Right atrium auricular region (tissue), 2 donors: ENCODE results near the gene NMNAT3. TPM values are rescaled to one million over a fixed set of nuclear protein-coding genes. Genes with fewer than 3 reads are reported as not detected.

Experiments used
- DNase-seq: peaks from one replicate; pipeline ENCODE4 v3.0.0-alpha.2; 2019; ENCODE audit warnings: low spot score
- H3K27ac ChIP-seq, 2 donors: fragments of 200-600 bp; sonication (generic); 1 replicate in 1 of 2; 2 replicates in 1 of 2; pipeline ENCODE4 v1.5.1; 2016 to 2019
- H3K27me3 ChIP-seq, 2 donors: fragments of 200-600 bp; sonication (generic); one replicate each; pipeline versions ENCODE4 v1.5.1 to v1.6.0; 2017 to 2019
- H3K36me3 ChIP-seq: fragments of 200-600 bp; sonication (generic); one replicate; pipeline ENCODE4 v1.5.1; 2016
- H3K4me1 ChIP-seq, 2 donors: fragments of 200-600 bp; sonication (generic); one replicate each; pipeline versions ENCODE4 v1.5.1 to v1.6.0; 2017 to 2019
- H3K4me3 ChIP-seq, 2 donors: fragments of 200-600 bp; sonication (generic); 1 replicate in 1 of 2; 2 replicates in 1 of 2; pipeline ENCODE4 v1.5.1; 2017 to 2019; ENCODE audit warnings: mild to moderate bottlenecking in 1 of 2, moderate library complexity in 1 of 2
- H3K9me3 ChIP-seq, 2 donors: fragments of 200-600 bp; sonication (generic); one replicate each; pipeline ENCODE4 v1.5.1; 2019
- total RNA-seq, 2 donors: library from RNA; depleted of rRNA; stranded (reverse); fragments of >200 nt; gene quantifications; one replicate each; pipeline ENCODE4 v1.1.0, GENCODE V29; 2016
- TF ChIP-seq, protein P1 (sequence below), 2 donors: fragments of 200-600 bp; sonication (generic); IDR thresholded peaks; one replicate each; pipeline ENCODE4 v1.5.1; 2019; ENCODE audit warnings: antibody characterized with exemption in 2 of 2

NMNAT3 gene
- total RNA-seq, 2 donors from 2014 or later: 11.0 to 23.4 TPM

DNA sequence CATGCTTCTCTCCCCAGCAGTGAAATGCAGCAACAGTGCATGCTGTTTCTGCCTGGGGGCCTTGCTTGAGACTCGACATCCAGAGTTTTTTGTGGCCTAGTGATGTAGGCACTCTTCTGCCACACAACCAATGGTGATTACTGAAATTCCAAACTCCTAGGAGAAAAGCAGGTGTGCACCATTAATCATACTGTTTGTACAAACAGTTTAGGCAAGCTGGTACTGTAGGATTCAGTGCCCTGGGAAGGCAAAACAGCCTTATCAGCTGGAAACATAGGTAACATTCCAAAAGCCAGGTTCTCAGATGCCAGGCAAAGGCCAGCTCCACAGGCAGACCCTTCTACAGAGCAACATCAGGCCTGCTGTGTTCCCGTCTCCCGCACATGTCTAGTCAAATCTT, 120.7 kb downstream of the NMNAT3 start:
- H3K9me3 ChIP-seq: no peaks in the 10 kb centered on the region
- no peaks in the 10 kb centered on the region for H3K4me1 ChIP-seq
- TF ChIP-seq, protein P1, sequence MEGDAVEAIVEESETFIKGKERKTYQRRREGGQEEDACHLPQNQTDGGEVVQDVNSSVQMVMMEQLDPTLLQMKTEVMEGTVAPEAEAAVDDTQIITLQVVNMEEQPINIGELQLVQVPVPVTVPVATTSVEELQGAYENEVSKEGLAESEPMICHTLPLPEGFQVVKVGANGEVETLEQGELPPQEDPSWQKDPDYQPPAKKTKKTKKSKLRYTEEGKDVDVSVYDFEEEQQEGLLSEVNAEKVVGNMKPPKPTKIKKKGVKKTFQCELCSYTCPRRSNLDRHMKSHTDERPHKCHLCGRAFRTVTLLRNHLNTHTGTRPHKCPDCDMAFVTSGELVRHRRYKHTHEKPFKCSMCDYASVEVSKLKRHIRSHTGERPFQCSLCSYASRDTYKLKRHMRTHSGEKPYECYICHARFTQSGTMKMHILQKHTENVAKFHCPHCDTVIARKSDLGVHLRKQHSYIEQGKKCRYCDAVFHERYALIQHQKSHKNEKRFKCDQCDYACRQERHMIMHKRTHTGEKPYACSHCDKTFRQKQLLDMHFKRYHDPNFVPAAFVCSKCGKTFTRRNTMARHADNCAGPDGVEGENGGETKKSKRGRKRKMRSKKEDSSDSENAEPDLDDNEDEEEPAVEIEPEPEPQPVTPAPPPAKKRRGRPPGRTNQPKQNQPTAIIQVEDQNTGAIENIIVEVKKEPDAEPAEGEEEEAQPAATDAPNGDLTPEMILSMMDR (IDR thresholded peaks at IDR 0.05): no peak
- no peak overlapping the region for H3K4me3 ChIP-seq
- no peaks in the 10 kb centered on the region for H3K36me3 ChIP-seq
- no peak overlapping the region for H3K27ac ChIP-seq
- DNase-seq: no peak
- no peaks in the 10 kb centered on the region for H3K27me3 ChIP-seq

DNA sequence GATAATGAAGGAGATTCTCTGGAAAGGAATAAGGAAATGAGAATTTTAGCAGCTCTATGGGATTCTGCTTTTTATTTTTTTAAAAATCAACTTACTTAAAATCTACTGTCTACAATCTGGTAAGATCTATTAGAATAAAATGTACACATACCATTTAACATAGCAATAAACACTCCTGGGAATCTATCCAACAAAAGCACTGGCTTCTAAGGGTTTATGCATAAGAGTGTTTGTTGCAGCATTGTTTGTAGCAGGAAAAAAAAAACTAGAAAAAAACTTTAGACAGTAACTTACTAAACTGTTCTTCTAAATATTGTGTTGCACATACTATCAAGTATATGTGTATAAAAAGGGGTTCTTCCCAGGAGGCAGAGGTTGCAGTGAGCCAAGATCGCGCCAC, 122.5 kb downstream of the NMNAT3 start:
- TF ChIP-seq, protein P1 (IDR thresholded peaks at IDR 0.05): no peak
- H3K4me3 ChIP-seq: no peak overlapping the region

DNA sequence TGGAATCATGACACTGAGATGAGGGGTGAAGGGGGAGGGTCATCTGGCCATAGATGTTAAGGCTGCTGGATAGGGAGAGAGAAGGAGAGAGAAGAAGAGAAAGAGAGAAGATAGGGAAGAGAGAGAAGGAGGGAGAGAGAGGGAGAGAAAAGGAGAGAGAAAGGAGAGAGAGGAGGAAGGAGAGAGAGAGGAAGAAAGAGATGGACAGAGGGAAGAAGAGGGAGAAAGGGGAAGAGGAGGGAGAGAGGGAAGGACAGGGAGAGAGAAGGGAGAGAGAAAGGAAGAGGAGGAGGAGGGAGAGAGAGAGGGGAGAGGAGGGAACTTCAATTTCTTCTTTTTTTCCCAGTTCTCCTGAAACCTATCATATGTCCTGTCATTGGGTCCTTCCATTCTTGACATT, 123.1 kb downstream of the NMNAT3 start:
- Histone ChIP-seq H3K27me3 (no peaks in the 10 kb centered on the region), H3K4me1 (no peaks in the 10 kb centered on the region), H3K9me3 (no peaks in the 10 kb centered on the region), H3K36me3 (no peaks in the 10 kb centered on the region), H3K4me3 (no peak overlapping the region), H3K27ac (no peak overlapping the region)
- TF ChIP-seq, protein P1 (IDR thresholded peaks at IDR 0.05): no peak
- DNase-seq: no peak

More for the DNA sequence above, 122.5 kb downstream of the NMNAT3 start:
- Histone ChIP-seq H3K4me1 (no peaks in the 10 kb centered on the region), H3K36me3 (no peaks in the 10 kb centered on the region), H3K27ac (no peak overlapping the region), H3K27me3 (no peaks in the 10 kb centered on the region), H3K9me3 (no peaks in the 10 kb centered on the region)
- no peak for DNase-seq

DNA sequence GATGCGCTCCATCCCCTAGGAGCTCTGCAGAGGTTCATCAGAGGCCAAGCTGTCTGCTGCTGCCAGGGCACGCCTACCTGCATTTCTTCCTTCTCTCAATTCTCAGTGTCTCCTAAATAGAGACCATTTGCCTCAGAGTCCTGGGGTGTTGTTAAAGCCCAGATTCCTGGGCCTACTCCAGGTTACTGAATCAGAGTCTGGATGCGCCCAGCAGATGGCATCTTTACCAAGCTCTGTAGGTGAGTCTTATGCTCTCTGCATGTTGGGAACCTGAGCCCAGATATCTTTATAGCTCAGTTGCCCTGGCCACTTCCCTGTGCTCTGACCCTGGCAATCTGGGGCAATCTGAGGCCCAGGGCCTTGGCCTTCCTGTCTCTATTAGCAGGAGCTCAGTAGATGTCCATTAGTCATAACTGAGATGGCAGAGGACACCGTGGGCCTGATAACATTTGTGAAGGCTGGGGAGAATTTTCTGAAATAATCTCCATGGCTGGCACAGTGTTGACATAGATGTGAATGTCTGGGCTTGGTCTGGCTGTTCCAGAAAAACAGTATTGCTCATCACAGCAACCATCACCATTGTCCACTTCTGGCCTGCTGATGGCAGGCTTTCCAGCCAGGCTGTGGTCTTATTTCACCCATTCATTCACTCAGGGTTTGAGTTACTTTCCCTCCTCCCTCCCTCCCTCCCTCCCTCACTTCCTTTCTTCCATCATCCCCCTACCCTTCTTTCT, 125.0 kb downstream of the NMNAT3 start:
- no peak overlapping the region for H3K27ac ChIP-seq
- TF ChIP-seq, protein P1 (IDR thresholded peaks at IDR 0.05): no peak
- no peaks in the 10 kb centered on the region for H3K9me3 ChIP-seq
- no peak overlapping the region for H3K4me3 ChIP-seq
- no peaks in the 10 kb centered on the region for H3K36me3 ChIP-seq
- no peak for DNase-seq
- H3K4me1 ChIP-seq: no peaks in the 10 kb centered on the region
- H3K27me3 ChIP-seq: no peaks in the 10 kb centered on the region

DNA sequence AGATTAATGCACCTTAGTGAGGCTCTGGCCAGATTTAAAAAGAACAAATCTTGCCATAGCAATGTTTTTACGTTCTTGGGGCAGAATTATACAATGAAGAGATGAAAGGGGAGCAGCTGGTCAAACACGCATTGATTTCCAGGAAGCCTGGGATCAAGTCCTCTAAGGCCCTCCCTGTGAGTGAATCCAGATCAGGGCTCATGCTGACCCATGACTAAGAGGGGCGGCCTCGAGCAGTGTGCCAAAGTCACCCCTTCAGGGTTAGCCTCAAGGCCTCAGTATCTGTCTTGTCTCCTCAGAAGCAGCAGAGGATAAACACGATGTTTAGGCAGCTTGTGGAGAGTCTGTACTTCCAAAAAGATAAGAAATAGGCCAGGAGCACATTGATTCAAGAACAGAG, 129.0 kb downstream of the NMNAT3 start:
- no peaks in the 10 kb centered on the region for H3K9me3 ChIP-seq
- TF ChIP-seq, protein P1 (IDR thresholded peaks at IDR 0.05): no peak
- no peaks in the 10 kb centered on the region for H3K36me3 ChIP-seq
- no peak for DNase-seq
- no peak overlapping the region for H3K27ac ChIP-seq
- no peak overlapping the region for H3K4me3 ChIP-seq
- H3K4me1 ChIP-seq: no peaks in the 10 kb centered on the region
- H3K27me3 ChIP-seq: no peaks in the 10 kb centered on the region

DNA sequence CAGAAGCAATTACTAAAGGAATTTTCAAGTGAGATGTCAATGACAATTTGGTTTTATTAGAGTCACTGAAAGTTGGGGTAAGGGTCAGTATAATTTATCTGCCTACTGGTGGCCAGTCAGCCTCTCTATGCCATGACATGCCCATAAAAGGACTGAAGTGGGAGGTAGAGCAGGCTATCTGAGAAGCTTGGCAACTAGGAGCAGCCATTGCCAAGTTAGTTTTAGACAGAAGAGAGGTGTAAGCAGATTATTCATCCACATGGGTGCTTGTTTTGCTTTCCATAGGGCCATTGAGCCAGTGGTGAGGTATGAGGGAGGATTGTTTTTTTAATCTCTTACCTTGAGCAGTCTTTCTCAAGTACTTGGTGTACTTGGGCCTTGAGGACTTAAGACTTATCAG, 130.1 kb downstream of the NMNAT3 start:
- H3K27ac ChIP-seq: no peak overlapping the region
- DNase-seq: no peak
- no peaks in the 10 kb centered on the region for H3K27me3 ChIP-seq
- H3K36me3 ChIP-seq: no peaks in the 10 kb centered on the region
- H3K9me3 ChIP-seq: no peaks in the 10 kb centered on the region
- TF ChIP-seq, protein P1 (IDR thresholded peaks at IDR 0.05): no peak
- no peaks in the 10 kb centered on the region for H3K4me1 ChIP-seq
- no peak overlapping the region for H3K4me3 ChIP-seq
